HepG2 (cell line): ENCODE data around the gene PCGF3. TPM values are rescaled to one million over a fixed set of nuclear protein-coding genes. Genes with fewer than 3 reads are reported as not detected.

ENCODE experiments used
- ATF4 ChIP-seq, 2 experiments: fragments of 450-650 bp in 1 of 2; sonication (generic) in 1 of 2; formaldehyde crosslinking; IDR thresholded peaks; 2 replicates each; pipeline versions ENCODE4 v1.5.0 to v1.8.0; 2020 to 2022; ENCODE audit warnings: mild to moderate bottlenecking in 1 of 2, missing genetic modification reagents in 1 of 2
- CBX1 ChIP-seq: IDR thresholded peaks from one replicate; pipeline ENCODE4 v1.6.1; 2016; ENCODE audit warnings: antibody characterized with exemption, low read depth
- EED ChIP-seq: sonication (generic); formaldehyde crosslinking; IDR thresholded peaks from 2 replicates; pipeline ENCODE4 v1.5.0; 2020; ENCODE audit warnings: mild to moderate bottlenecking, missing genetic modification reagents
- FOXP1 ChIP-seq, 2 experiments: fragments of 450-650 bp in 1 of 2; IDR thresholded peaks; 2 replicates each; pipeline ENCODE4 v1.6.1; 2017 to 2018; ENCODE audit warnings: antibody characterized with exemption in 1 of 2
- REL ChIP-seq: sonication (generic); formaldehyde crosslinking; conservative IDR thresholded peaks from 2 replicates; pipeline ENCODE4 v1.8.0; 2022; ENCODE audit warnings: mild to moderate bottlenecking, missing genetic modification reagents, moderate library complexity
- RORA ChIP-seq: sonication (generic); formaldehyde crosslinking; IDR thresholded peaks from 2 replicates; pipeline ENCODE4 v1.5.0; 2020; ENCODE audit warnings: mild to moderate bottlenecking, missing genetic modification reagents, moderate library complexity
- ZBTB14 ChIP-seq: sonication (generic); formaldehyde crosslinking; IDR thresholded peaks from 2 replicates; pipeline ENCODE4 v1.4.0; 2020; ENCODE audit warnings: missing genetic modification reagents
- ZNF704 ChIP-seq: sonication (generic); formaldehyde crosslinking; IDR thresholded peaks from 2 replicates; pipeline ENCODE4 v1.8.1; 2023; ENCODE audit warnings: mild to moderate bottlenecking, inconsistent platforms, moderate library complexity, missing genetic modification reagents, borderline replicate concordance
- polyA plus RNA-seq, 8 experiments: library from polyadenylated mRNA; depleted of rRNA in 3 of 8; stranded (reverse) in 7 of 8; unstranded in 1 of 8; fragments of >200 nt; fragmentation: Illumina TruSeq in 4 of 8; extraction: Trizol in 4 of 8; gene quantifications; 2 replicates each; pipeline versions ENCODE4 v1.2.1 to v1.2.3, GENCODE V29; 2011 to 2016; ENCODE audit warnings: low read depth in 4 of 8, missing spikeins in 1 of 8, mixed read lengths in 1 of 8; ENCODE audit not compliant: insufficient read depth in 1 of 8
- total RNA-seq, 5 experiments: library from RNA; depleted of rRNA; stranded (reverse); fragments of >200 nt; fragmentation: Illumina TruSeq; extraction: Trizol; gene quantifications; 2 replicates each; pipeline ENCODE4 v1.2.3, GENCODE V29; 2016; ENCODE audit warnings: low read depth in 1 of 5
- TF ChIP-seq, protein P1 (sequence below): sonication (generic); formaldehyde crosslinking; IDR thresholded peaks from 2 replicates; pipeline ENCODE4 v1.4.0; 2020; ENCODE audit warnings: missing genetic modification reagents, borderline replicate concordance
- TF ChIP-seq, protein P2 (sequence below): sonication (generic); formaldehyde crosslinking; IDR thresholded peaks from 2 replicates; pipeline ENCODE4 v1.5.0; 2020; ENCODE audit warnings: missing genetic modification reagents, mild to moderate bottlenecking, borderline replicate concordance

Gene PCGF3
- total and polyA plus RNA-seq, 2 of the 13 experiments (the other 11 are each of a cell fraction or from before 2014, with no cell fraction given) = 28.6 to 66.2 TPM

DNA sequence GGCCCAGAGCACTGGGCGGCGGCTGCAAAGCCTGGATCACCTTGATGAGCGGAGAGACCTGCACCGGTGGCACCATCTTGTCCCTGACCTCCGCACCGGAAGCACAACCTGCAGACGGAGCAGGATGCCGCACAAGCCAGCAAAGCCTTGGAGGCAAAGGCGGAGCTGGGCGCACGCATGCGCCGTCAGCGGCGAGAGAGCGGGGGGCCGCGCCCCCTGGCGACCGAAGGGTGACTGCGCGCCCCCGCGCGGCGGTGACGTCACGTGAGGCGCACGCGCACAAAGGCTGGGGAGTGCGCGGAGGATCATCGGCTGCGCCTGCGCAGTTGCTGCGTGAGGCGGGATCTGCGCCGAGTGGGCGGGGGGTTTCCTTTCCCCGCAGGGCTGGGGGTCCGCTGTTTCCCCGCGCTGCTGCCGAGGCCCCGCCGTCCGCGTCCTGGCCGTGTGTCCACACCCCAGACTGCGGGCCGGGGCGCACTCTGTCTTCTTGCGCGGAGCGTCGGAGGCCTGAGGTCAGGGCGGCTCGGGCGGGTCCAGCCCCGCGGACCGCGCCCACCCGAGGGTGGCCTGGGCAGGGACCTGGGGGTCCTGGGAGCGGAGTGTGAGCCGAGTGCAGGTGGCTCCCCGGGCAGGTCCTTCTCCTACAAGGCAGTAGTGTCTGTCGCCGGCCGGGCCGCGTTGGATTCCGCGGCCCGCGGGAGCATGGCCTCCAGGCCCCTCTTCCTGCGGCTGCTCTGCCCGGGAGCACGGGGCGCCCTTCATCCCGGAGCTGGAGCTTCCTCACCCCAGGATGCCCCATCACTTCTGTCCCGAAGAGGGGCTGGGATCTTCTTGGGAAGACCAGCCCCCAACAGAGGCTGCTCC is 31.2 kb upstream of the PCGF3 start, which contains the start of the genes ATP5ME and MYL5 (continued):
- TF ChIP-seq, protein P1, sequence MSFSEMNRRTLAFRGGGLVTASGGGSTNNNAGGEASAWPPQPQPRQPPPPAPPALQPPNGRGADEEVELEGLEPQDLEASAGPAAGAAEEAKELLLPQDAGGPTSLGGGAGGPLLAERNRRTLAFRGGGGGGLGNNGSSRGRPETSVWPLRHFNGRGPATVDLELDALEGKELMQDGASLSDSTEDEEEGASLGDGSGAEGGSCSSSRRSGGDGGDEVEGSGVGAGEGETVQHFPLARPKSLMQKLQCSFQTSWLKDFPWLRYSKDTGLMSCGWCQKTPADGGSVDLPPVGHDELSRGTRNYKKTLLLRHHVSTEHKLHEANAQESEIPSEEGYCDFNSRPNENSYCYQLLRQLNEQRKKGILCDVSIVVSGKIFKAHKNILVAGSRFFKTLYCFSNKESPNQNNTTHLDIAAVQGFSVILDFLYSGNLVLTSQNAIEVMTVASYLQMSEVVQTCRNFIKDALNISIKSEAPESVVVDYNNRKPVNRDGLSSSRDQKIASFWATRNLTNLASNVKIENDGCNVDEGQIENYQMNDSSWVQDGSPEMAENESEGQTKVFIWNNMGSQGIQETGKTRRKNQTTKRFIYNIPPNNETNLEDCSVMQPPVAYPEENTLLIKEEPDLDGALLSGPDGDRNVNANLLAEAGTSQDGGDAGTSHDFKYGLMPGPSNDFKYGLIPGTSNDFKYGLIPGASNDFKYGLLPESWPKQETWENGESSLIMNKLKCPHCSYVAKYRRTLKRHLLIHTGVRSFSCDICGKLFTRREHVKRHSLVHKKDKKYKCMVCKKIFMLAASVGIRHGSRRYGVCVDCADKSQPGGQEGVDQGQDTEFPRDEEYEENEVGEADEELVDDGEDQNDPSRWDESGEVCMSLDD (CRISPR knock-in tag) = no peak
- no peak for TF ChIP-seq ATF4 (CRISPR knock-in tag; IDR thresholded peaks at IDR 0.05)
- TF ChIP-seq, protein P2, sequence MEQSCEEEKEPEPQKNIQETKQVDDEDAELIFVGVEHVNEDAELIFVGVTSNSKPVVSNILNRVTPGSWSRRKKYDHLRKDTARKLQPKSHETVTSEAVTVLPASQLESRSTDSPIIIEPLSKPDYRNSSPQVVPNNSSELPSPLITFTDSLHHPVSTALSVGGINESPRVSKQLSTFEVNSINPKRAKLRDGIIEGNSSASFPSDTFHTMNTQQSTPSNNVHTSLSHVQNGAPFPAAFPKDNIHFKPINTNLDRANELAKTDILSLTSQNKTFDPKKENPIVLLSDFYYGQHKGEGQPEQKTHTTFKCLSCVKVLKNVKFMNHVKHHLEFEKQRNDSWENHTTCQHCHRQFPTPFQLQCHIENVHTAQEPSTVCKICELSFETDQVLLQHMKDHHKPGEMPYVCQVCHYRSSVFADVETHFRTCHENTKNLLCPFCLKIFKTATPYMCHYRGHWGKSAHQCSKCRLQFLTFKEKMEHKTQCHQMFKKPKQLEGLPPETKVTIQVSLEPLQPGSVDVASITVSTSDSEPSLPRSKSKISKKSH = peak; percentile 87; the same call in 1 of the 2 replicates
- no peak for TF ChIP-seq FOXP1 (IDR thresholded peaks at IDR 0.05)
- TF ChIP-seq FOXP1 (CRISPR knock-in tag; IDR thresholded peaks at IDR 0.05) = 0 out of 2 replicates have a peak, but pooled peaks have one; percentile 10
- 0 out of 2 replicates have a peak, but pooled peaks have one; percentile 43 for TF ChIP-seq REL (CRISPR knock-in tag)
- TF ChIP-seq ZBTB14 (CRISPR knock-in tag) = peak; percentile 98
- peak; percentile 21 for TF ChIP-seq EED (CRISPR knock-in tag)
- TF ChIP-seq CBX1 = peak; percentile 55
- TF ChIP-seq ZNF704 (CRISPR knock-in tag) = peak; percentile 82; the same call in 1 of the 2 replicates
- TF ChIP-seq RORA = no peak
